ENCODE data around the gene KANK3. TPM values are rescaled to one million over a fixed set of nuclear protein-coding genes. Genes with fewer than 3 reads are reported as not detected.
A peak's percentile ranks its signal among the peaks of the same experiment; 100 is the strongest.

Gene KANK3
- polyA plus RNA-seq, 1 donor (not counting 4 experiments of a cell fraction or from before 2014, with no cell fraction given) = 0.16 TPM

GRCh38 chr19:8370176-8371010 lies 27.3 kb upstream of the KANK3 start:
- H3K4me2 ChIP-seq (ENCODE audit: control insufficient read depth, extremely low read depth, insufficient read depth, low read depth, low read length) = no peak overlapping the region
- no peak overlapping the region for H3K9ac ChIP-seq (ENCODE audit: control insufficient read depth, extremely low read depth, insufficient read depth, low read length)
- dilution Hi-C loops (cut with MboI; ENCODE audit: extremely low pct_ligation_motif_present, low sequenced_read_pairs) = no loop called here
- no peak overlapping the region for H2AFZ ChIP-seq (ENCODE audit: control insufficient read depth, low read length)
- H3K9me3 ChIP-seq (ENCODE audit: control insufficient read depth, low read depth, low read length) = no peaks in the 10 kb centered on the region
- no peaks in the 10 kb centered on the region for H3K27me3 ChIP-seq (ENCODE audit: control insufficient read depth, extremely low read depth, insufficient read depth, low read length)
- H3K27ac ChIP-seq (ENCODE audit: control insufficient read depth, insufficient read depth, low read length) = no peak overlapping the region
- TF ChIP-seq EZH2 (IDR thresholded peaks at IDR 0.05; ENCODE audit: low read length) = no peak
- TF ChIP-seq, protein P1, sequence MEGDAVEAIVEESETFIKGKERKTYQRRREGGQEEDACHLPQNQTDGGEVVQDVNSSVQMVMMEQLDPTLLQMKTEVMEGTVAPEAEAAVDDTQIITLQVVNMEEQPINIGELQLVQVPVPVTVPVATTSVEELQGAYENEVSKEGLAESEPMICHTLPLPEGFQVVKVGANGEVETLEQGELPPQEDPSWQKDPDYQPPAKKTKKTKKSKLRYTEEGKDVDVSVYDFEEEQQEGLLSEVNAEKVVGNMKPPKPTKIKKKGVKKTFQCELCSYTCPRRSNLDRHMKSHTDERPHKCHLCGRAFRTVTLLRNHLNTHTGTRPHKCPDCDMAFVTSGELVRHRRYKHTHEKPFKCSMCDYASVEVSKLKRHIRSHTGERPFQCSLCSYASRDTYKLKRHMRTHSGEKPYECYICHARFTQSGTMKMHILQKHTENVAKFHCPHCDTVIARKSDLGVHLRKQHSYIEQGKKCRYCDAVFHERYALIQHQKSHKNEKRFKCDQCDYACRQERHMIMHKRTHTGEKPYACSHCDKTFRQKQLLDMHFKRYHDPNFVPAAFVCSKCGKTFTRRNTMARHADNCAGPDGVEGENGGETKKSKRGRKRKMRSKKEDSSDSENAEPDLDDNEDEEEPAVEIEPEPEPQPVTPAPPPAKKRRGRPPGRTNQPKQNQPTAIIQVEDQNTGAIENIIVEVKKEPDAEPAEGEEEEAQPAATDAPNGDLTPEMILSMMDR (optimal IDR thresholded peaks at IDR 0.05 in 1 of 3, IDR thresholded peaks at IDR 0.05 in 1 of 3, conservative IDR thresholded peaks at IDR 0.05 in 1 of 3; ENCODE audit: extremely low read depth in 1 of 3, insufficient read depth in 2 of 3, low read length in 3 of 3) = no peak
- peaks cover 16% of the 10 kb centered on the region for H3K4me1 ChIP-seq (ENCODE audit: control insufficient read depth, extremely low read depth, insufficient read depth, low read length)
- FAIRE-seq (no peak), DNase-seq (ENCODE audit: low read depth, low spot score) (no peak)
- H3K79me2 ChIP-seq (ENCODE audit: control insufficient read depth, insufficient read depth, low read length) = no peaks in the 10 kb centered on the region
- peaks cover 5% of the 10 kb centered on the region for H4K20me1 ChIP-seq (ENCODE audit: control insufficient read depth, extremely low read depth, insufficient read depth, low read length)
- no peaks in the 10 kb centered on the region for H3K9me1 ChIP-seq (ENCODE audit: control insufficient read depth, extremely low read depth, insufficient read depth, low read length)
- H3K36me3 ChIP-seq (ENCODE audit: control insufficient read depth in 2 of 2, extremely low read depth in 1 of 2, insufficient read depth in 2 of 2, low read length in 2 of 2) = peaks cover 17 to 21% of the 10 kb centered on the region in 2 experiments
- no peak overlapping the region for H3K4me3 ChIP-seq (ENCODE audit: control insufficient read depth in 2 of 3, extremely low read depth in 1 of 3, insufficient read depth in 2 of 3, low read depth in 1 of 3, low read length in 3 of 3)

- Histone ChIP-seq H4K20me1 (ENCODE audit: control insufficient read depth, extremely low read depth, insufficient read depth, low read length) (peaks cover 5% of the 10 kb centered on the region), H3K9me3 (ENCODE audit: control insufficient read depth, low read depth, low read length) (no peaks in the 10 kb centered on the region), H3K79me2 (ENCODE audit: control insufficient read depth, insufficient read depth, low read length) (no peaks in the 10 kb centered on the region), H3K36me3 (ENCODE audit: control insufficient read depth in 2 of 2, extremely low read depth in 1 of 2, insufficient read depth in 2 of 2, low read length in 2 of 2) (peaks cover 9 to 19% of the 10 kb centered on the region in 2 experiments), H3K4me1 (ENCODE audit: control insufficient read depth, extremely low read depth, insufficient read depth, low read length) (peaks cover 31% of the 10 kb centered on the region), H3K9ac (ENCODE audit: control insufficient read depth, extremely low read depth, insufficient read depth, low read length) (no peak overlapping the region), H3K27me3 (ENCODE audit: control insufficient read depth, extremely low read depth, insufficient read depth, low read length) (no peaks in the 10 kb centered on the region), H3K9me1 (ENCODE audit: control insufficient read depth, extremely low read depth, insufficient read depth, low read length) (no peaks in the 10 kb centered on the region), H2AFZ (ENCODE audit: control insufficient read depth, low read length) (no peak overlapping the region), H3K27ac (ENCODE audit: control insufficient read depth, insufficient read depth, low read length) (no peak overlapping the region), H3K4me2 (ENCODE audit: control insufficient read depth, extremely low read depth, insufficient read depth, low read depth, low read length) (peak overlapping the region; percentile 61), H3K4me3 (ENCODE audit: control insufficient read depth in 2 of 3, extremely low read depth in 1 of 3, insufficient read depth in 2 of 3, low read depth in 1 of 3, low read length in 3 of 3) (no peak overlapping the region)
- TF ChIP-seq, protein P1 (optimal IDR thresholded peaks at IDR 0.05 in 1 of 3, IDR thresholded peaks at IDR 0.05 in 1 of 3, conservative IDR thresholded peaks at IDR 0.05 in 1 of 3; ENCODE audit: extremely low read depth in 1 of 3, insufficient read depth in 2 of 3, low read length in 3 of 3) = no peak
- TF ChIP-seq EZH2 (IDR thresholded peaks at IDR 0.05; ENCODE audit: low read length) = no peak
- dilution Hi-C loops (cut with MboI; ENCODE audit: extremely low pct_ligation_motif_present, low sequenced_read_pairs) = no loop called here
- DNase-seq (ENCODE audit: low read depth, low spot score) (no peak), FAIRE-seq (peak; percentile 85)
These were observed 24.4 kb upstream of the KANK3 start for GRCh38 chr19:8367327-8368001.

Data from keratinocyte (primary cell).